GM18868 (cell line): ENCODE results near the gene PRR5L.
A peak's percentile ranks its signal among the peaks of the same experiment; 100 is the strongest.
"Not testable (repeated sequence)": the region's sequence is repeated elsewhere in the genome, so short reads cannot be mapped to it uniquely, and the experiment has no call there.

Source experiments
- ATAC-seq: cut with Tn5 transposase; IDR thresholded peaks from one replicate; pipeline ENCODE4 v1.9.1; 2021; ENCODE audit warnings: mild to moderate bottlenecking, moderate library complexity; ENCODE audit not compliant: unreplicated experiment

PRR5L gene

DNA sequence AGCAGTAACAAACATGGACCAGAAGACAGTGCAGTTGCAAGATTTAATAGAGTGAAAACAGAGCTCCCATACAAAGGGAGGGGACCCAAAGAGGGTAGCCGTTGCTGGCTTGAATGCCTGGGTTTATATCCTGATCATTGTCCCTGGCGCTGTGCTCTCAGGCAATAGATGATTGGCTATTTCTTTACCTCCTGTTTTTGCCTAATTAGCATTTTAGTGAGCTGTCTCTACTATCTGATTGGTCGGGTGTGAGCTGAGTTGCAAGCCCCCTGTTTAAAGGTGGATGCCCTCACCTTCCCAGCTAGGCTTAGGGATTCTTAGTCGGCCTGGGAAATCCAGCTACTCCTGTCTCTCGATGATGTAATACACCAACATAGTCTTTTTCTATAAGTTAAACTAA, 29.3 kb downstream of the PRR5L start:
- not testable (repeated sequence) for ATAC-seq

DNA sequence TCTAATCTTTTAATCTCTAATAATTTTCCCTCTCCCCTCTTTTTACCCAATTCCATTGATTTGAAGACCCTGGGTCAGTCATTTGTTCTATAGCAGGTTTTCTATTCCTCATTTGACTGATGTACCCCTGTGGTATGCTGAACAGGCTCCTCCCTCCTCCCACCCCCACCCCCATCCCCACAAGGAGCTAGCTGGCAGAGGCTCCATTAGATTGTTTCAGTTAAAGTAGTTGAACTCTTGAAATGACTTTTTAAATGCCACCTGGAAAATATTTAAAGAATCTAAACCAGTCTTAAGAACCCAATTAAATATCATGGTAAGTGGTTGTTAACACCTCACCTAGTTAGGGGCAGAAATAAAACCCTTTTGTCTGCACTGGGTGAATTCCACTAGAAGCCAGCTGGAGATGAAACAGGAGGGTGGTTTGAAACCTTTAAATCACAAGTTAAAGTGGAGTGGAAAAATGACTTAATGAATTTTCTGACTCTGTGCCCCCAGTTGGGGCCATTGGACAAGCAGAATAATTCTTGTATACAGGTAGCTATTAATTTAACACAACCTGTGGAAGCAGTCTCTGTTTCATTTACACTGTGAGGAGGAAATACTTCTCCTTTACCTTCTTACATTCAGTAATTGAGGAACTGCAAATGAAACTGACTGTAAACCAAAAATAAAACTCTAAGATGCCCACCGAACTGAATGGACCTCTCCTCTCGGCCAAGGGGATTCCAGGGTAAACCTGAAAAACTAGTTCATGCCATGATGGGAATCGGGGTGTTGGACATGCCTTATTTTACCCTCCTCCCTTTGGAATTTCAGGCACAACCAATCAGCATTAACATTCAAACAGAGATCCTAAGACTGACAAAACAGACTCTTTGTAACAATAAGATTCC, 30.7 kb downstream of the PRR5L start:
- ATAC-seq = peak; percentile 93

GRCh38 chr11:36328966-36329673, 33.0 kb downstream of the PRR5L start:
- no peak for ATAC-seq

DNA sequence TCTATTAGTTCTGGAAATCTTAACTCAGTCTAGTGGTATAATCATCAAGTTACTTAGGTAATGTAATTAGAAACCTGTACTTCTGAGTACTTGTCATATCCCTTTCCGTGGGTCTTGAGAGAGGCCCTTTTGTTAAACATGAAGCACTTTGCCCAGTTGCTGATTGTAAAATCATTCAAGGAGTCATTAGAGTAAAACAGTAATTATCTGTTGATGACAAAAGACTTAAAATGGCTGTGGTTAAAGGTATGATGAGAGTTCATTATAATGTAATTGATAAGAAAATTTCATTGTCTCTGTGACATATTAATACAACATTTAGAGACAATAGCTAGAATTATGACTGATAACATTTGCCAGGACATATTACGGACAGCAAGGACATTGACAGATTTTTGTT, 34.3 kb downstream of the PRR5L start:
- ATAC-seq = no peak

GRCh38 chr11:36333468-36333867, 37.4 kb downstream of the PRR5L start:
- ATAC-seq = no peak

DNA sequence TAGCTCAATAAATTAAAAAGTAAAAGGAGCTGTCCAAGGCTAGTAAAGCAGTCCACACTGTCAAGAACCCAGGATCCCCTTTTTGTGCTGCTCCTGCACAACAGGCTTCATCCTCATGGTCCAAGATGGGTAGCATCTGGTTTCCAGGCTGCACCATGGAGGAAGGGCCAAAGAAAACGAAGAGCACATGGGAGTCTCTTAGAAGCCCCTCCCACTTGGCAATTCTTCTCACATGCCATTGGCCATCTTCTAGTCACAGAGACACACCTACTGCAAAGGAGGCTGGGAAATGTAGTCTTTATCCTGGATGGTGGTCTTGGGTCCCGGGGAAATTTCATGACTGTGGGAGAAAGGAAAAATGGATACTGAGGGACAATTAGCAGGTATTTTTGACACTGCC, 37.8 kb downstream of the PRR5L start:
- ATAC-seq = peak; percentile 55

DNA sequence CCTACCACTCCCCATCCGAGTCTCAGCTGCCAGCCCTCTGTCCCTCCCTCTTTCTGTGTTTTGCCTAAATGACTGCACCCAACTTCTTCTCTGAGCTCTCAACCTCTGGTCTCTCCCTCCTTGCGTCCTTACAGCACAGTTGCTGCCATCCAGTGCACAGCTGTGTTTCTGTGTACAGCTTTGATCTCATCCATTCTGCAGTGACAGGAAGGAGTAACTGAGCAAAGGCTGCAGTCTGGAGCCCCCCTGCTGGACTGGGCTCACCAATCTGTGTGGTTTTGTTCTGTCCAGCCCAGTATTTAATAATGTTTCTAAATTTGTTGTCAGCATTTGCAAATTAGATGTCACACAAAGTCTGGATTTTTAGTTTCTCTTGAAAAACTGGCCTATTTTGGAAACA, 43.8 kb downstream of the PRR5L start:
- no peak for ATAC-seq

GRCh38 chr11:36340897-36341296, 44.8 kb downstream of the PRR5L start:
- no peak for ATAC-seq

DNA sequence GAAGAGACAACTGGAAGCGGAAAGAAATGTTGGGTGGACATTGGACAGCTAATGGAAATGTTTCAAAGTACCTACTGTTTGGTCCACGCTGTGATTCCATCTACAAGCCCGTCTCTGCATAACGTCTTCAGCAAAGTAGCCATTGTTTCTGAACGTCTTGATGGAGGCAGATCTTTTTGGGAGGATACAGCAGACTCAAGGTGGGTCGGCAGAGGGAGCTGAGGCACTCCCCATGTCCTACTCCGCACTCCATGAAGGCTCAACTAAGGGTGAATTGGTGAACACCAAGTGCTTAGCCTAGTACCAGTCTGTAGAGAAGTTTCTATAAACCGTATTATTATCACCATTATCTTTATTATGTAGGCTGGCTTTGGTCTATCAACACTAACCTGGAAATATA, 45.8 kb downstream of the PRR5L start:
- no peak for ATAC-seq

DNA sequence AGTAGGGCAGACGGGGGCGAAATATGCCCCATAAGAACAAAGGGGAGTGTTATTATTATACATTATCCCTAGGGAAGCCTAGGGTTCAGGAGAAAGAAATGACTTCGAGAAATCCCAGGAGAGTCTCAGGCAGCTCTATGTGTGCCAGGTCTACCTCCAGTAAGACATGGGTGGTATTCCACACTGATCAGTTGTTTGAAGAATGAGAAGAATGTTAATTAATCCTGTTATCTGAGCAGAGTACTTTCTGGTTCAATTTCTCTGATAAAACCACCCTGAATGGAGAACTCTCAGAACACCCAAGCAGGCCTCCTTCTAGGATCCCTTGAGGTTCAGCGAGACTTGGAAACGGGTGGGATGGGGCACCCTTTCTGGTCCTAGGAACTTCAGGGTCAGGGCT, 46.2 kb downstream of the PRR5L start:
- no peak for ATAC-seq

DNA sequence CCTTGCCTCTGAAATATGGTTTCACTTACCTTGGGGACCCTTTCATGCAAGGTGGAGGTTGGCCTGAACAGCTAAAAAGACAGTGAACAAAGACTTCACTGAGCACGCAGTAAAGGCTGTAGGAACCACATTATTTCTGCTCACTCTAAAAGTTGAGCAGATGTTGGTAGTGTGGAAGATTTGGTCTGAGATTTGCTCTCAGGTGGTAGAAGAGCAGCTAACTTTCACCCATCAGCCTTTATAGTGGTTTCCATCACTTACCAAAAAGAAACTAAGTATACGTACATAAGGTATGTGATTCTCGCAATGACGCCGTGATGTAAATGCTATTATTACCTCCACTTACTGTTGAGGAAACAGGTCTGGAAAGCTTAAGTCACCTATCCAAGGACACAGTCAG, 47.3 kb downstream of the PRR5L start:
- ATAC-seq = no peak

- no peak for ATAC-seq
Measured at GRCh38 chr11:36345084-36345511, 49.0 kb downstream of the PRR5L start.

GRCh38 chr11:36345535-36346141, 49.5 kb downstream of the PRR5L start:
- no peak for ATAC-seq

DNA sequence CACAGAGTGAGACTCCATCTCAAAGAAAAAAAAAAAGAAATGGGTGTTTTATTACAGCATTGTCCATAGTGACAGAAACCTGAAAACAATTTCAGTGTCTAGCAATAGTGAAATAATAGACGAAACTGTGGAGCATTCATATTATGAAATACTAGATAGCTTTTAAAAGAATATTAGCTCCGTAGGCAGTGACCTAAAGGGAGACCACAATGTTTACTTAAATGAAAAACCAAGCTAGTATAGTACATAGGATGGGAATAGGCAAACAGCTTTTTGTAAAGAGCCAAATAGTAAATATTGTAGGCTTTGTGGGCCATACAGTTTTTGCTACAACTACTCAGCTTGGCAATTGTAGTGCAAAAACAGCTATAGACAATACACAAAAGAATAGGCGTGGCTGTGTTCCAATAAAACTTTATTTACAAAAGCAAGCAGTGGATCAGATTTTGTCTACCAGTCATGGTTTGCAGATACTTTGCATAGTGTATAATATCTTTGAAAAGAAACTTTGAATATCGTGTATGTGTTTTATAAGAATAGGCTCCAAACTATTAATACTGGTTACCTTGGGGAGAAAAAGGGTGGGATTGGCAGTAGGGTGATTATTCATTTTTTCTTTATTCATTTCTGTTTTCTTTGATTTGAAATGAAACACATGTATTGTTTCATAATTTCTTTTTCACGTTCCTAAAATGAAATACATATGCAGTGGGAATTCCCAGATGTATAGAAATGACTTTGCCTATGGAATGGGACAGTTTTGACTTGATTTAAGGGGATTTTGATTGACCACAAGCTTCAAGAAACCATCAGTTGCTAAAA, 50.7 kb downstream of the PRR5L start:
- ATAC-seq = peak; percentile 28

GRCh38 chr11:36347384-36347906, 51.4 kb downstream of the PRR5L start:
- peak; percentile 80 for ATAC-seq

DNA sequence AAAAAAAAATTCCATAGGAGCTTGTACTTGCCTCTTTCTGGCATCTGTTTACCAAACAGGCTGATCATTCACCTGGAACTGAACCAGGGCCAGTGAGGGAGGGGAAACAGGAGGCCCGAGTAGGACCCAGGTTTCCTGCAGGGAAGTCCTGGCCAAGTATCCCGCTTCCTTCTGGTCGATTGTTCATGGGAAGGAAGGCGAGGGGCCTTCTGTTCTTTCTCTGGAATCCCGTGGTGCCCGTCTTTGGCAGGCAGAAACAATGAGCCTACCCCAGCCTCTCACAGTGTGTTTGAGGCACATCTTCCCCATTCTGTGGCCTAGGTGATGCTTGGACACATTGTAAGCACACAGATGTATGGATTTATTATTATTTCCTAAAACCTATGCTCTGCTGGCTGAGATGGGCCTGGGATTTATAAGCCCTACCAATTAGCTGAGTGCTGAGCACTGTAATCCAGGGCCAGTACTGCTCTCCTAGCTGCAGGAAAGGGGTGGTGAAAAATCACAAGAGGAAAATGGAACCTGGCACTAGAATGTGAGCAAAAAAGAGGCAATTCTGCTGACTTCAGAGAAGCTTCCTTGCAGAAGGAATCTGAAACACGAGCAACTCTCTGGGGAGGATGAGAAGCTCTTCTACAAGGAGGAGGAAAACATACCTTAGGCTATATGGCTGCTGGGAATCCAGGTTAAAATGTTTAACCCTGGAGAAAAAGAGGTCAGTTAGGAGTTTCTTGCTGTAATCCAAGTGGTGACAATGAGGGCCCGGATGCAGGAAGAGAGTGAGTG, 53.5 kb downstream of the PRR5L start:
- no peak for ATAC-seq

GRCh38 chr11:36350137-36350513, 54.0 kb downstream of the PRR5L start:
- ATAC-seq = no peak

- ATAC-seq = no peak
Measured at GRCh38 chr11:36352922-36353321, 56.8 kb downstream of the PRR5L start.

DNA sequence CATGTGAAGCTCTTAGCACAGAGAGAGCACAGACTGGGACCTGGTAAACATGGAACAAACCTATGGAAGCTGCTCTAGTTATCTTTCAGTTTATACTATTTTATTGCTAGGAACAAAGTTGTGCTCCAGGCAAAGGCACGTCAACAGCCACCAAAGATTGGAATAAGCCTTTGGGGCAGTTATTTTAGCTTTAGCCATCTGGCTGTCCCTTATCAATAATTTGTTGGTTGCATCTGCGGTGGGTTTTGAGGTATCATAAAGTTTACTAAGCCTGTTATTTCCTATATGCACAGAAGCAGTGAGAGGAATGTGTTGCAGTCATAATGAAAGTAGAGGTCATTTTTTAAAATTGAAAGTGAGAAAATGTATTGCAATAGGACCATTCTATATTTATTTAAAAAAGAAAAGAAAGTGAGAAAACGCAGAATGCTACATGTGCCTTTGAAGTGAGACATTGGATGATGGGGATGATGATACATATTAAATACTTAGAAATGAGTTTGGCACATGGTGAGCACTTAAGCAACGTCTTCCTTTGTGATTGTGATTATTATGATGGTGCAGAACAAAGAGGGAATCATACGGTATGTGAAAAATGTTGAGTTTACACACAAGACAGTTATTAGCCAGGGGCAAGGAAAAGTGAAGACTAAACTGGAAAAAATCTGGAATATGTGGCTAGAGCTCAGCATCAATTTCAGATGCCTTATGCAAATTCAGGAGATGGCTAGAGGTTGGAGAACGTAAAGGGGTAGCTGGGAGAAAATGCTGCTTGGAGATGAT, 58.3 kb downstream of the PRR5L start:
- ATAC-seq = peak; percentile 78
